Karpas-422 (cell line): ENCODE results near the gene ETF1. TPM values are rescaled to one million over a fixed set of nuclear protein-coding genes. Genes with fewer than 3 reads are reported as not detected.

Experiments
- DNase-seq: peaks from one replicate; pipeline ENCODE4 v3.0.0-alpha.2; 2015
- H2AFZ ChIP-seq: fragments of 200-600 bp; sonication (generic); 2 replicates; pipeline ENCODE4 v1.6.1; 2014; ENCODE audit warnings: antibody characterized with exemption, low read length, mixed read lengths
- H3K27ac ChIP-seq: fragments of 200-600 bp; sonication (generic); 2 replicates; pipeline ENCODE4 v1.5.1; 2014; ENCODE audit warnings: mild to moderate bottlenecking, low read length, moderate library complexity
- H3K27me3 ChIP-seq: fragments of 200-600 bp; sonication (generic); 2 replicates; pipeline ENCODE4 v1.6.1; 2014; ENCODE audit warnings: low read length, mixed read lengths
- H3K36me3 ChIP-seq: fragments of 200-600 bp; sonication (generic); 2 replicates; pipeline ENCODE4 v1.6.1; 2014; ENCODE audit warnings: low read length, mixed read lengths; ENCODE audit not compliant: insufficient read depth
- H3K4me1 ChIP-seq: fragments of 200-600 bp; sonication (generic); 2 replicates; pipeline ENCODE4 v1.6.1; 2014; ENCODE audit warnings: mild to moderate bottlenecking, low read length, mixed read lengths
- H3K4me2 ChIP-seq: fragments of 200-600 bp; sonication (generic); 2 replicates; pipeline ENCODE4 v1.6.1; 2014; ENCODE audit warnings: low read length, low read depth, mild to moderate bottlenecking; ENCODE audit not compliant: poor library complexity, severe bottlenecking
- H3K4me3 ChIP-seq: fragments of 200-600 bp; sonication (generic); 2 replicates; pipeline ENCODE4 v1.5.1; 2014; ENCODE audit warnings: mild to moderate bottlenecking, antibody characterized with exemption, low read length, mixed read lengths
- H3K79me2 ChIP-seq: fragments of 200-600 bp; sonication (generic); 2 replicates; pipeline ENCODE4 v1.6.1; 2014; ENCODE audit warnings: mild to moderate bottlenecking, low read length, mixed read lengths
- H3K9ac ChIP-seq: fragments of 200-600 bp; sonication (generic); 2 replicates; pipeline ENCODE4 v1.6.0; 2014; ENCODE audit warnings: low read length
- H3K9me2 ChIP-seq: fragments of 200-600 bp; sonication (generic), shearing (Covaris generic); replicated peaks from 2 replicates; pipeline ENCODE4 v1.6.0; 2014; ENCODE audit warnings: mild to moderate bottlenecking, low read length, moderate library complexity; ENCODE audit not compliant: insufficient read depth
- H3K9me3 ChIP-seq: fragments of 300-700, 200-600 bp; sonication (generic); 2 replicates; pipeline ENCODE4 v1.6.1; 2014; ENCODE audit warnings: low read length, mixed read lengths
- H4K20me1 ChIP-seq: fragments of 200-600 bp; sonication (generic); 2 replicates; pipeline ENCODE4 v1.6.1; 2014; ENCODE audit warnings: mild to moderate bottlenecking, antibody characterized with exemption, low read length, low read depth; ENCODE audit not compliant: insufficient read depth
- total RNA-seq: library from RNA; depleted of rRNA; stranded (reverse); fragments of >200 nt; shearing (Covaris generic); gene quantifications from 2 replicates; pipeline ENCODE4 v1.2.3, GENCODE V29; 2014; ENCODE audit warnings: low replicate concordance

Gene ETF1
- total RNA-seq, 1 experiment from 2014 or later = 100 TPM

DNA sequence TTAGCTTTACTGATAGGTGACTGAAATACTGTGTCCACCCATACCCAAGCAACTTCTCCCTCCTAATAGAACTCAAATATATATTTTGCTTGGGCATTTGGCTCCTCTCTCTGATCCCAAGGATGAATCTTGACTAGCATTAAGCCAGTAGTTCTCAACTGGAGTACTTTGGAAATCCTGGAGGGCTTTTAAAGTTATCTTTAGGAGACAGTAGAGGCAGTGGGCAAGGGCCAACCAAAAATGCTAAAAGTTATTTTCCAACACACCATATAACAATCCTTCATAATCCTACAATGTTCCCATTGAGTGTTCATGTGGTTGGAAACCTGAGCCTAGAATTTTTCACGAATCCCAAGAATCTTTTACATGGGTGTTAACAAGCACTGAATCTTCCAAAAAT, 11.1 kb upstream of the ETF1 start:
- Histone ChIP-seq H3K9me2 (no peaks in the 10 kb centered on the region), H3K4me1 (no peaks in the 10 kb centered on the region), H3K27ac (no peak overlapping the region), H3K27me3 (no peaks in the 10 kb centered on the region), H3K9me3 (no peaks in the 10 kb centered on the region), H3K36me3 (peaks cover 48% of the 10 kb centered on the region; the same call in 1 of the 2 replicates), H4K20me1 (peaks cover 12% of the 10 kb centered on the region), H3K4me2 (no peak overlapping the region), H3K79me2 (peaks cover 5% of the 10 kb centered on the region), H2AFZ (no peak overlapping the region), H3K4me3 (no peak overlapping the region), H3K9ac (no peak overlapping the region)
- DNase-seq = no peak

DNA sequence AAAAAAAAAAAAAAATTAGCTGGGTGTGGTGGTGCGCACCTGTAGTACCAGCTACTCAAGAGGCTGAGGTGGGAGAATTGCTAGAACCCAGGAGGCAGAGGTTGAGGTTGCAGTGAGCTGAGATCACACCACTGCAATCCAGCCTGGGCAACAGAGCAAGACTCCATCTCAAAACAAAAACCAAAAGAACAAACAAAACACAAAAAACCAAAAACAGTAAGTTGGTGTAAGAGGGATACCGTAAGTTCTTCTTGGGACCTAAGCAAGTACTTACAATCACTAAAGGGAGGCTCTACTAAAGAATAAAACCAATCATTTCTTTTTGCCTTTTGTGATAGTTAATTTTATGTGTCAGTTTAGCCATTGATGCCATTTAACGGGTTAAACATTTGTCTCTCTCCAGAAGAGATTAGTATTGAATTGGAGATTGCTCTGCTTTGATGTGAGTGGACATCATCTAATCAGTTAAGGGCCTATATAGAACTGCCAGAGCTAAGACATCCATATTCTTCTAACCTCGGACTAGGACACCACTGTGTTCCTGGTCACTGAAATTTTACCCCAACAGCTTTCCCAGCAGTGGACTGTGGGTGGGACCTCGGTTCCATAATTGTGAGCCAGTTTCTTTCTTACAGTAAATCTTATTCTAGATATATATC, 10.5 kb upstream of the ETF1 start:
- H3K9me2 ChIP-seq = no peaks in the 10 kb centered on the region
- H3K9me3 ChIP-seq = no peaks in the 10 kb centered on the region
- H3K27ac ChIP-seq = no peak overlapping the region
- H3K4me3 ChIP-seq = no peak overlapping the region
- peaks cover 11% of the 10 kb centered on the region; the same call in 1 of the 2 replicates for H4K20me1 ChIP-seq
- H2AFZ ChIP-seq = no peak overlapping the region
- H3K36me3 ChIP-seq = peaks cover 42% of the 10 kb centered on the region; the same call in 1 of the 2 replicates
- H3K4me1 ChIP-seq = no peaks in the 10 kb centered on the region
- DNase-seq = no peak
- H3K79me2 ChIP-seq = peaks cover 11% of the 10 kb centered on the region
- no peak overlapping the region for H3K4me2 ChIP-seq
- H3K27me3 ChIP-seq = no peaks in the 10 kb centered on the region
- no peak overlapping the region for H3K9ac ChIP-seq

DNA sequence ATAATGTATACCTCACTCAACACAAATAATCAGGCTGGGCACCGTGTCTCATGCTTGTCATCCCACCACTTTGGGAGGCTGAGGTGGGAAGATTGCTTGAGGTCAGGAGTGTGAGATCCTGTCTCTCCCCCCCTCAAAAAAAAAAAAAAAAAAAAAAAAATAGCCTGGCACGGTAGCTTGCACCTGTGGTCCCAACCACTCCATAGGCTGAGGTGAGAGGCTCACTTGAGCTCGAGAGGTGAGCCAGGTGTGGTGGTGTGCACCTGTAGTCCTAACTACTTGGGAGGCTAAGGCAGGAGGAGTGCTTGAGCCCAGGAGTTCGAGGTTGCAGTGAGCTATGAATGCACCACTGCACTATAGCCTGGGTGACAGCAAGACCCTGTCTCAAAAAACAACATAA, 9.6 kb upstream of the ETF1 start:
- no peak for DNase-seq
- no peak overlapping the region for H3K4me2 ChIP-seq
- H3K9ac ChIP-seq = no peak overlapping the region
- no peaks in the 10 kb centered on the region; the same call in 1 of the 2 replicates for H3K4me1 ChIP-seq
- no peaks in the 10 kb centered on the region for H3K27me3 ChIP-seq
- no peak overlapping the region for H2AFZ ChIP-seq
- no peak overlapping the region for H3K4me3 ChIP-seq
- no peaks in the 10 kb centered on the region for H3K9me2 ChIP-seq
- H3K79me2 ChIP-seq = peaks cover 19% of the 10 kb centered on the region
- peaks cover 11% of the 10 kb centered on the region; the same call in 1 of the 2 replicates for H4K20me1 ChIP-seq
- H3K36me3 ChIP-seq = peaks cover 33% of the 10 kb centered on the region; the same call in 1 of the 2 replicates
- no peaks in the 10 kb centered on the region for H3K9me3 ChIP-seq
- no peak overlapping the region for H3K27ac ChIP-seq

DNA sequence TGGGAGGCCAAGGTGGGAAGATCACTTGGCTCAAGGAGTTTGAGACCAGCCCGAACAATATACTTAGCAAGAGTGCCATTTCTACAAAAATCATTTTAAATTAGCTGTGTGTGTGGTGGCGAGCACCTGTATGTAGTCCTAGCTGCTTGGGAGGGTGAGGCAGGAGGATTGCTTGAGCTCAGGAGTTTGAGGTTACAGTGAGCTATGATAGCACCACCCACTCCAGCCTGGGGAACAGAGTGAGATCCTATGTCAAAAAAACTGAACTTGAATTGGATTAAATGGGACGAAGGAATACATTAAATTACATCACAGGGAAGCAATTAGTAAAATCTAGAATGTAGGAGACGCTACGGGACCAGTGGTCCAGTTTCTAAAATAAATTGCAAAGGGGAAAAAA, 6.4 kb upstream of the ETF1 start:
- no peaks in the 10 kb centered on the region for H3K9me3 ChIP-seq

DNA sequence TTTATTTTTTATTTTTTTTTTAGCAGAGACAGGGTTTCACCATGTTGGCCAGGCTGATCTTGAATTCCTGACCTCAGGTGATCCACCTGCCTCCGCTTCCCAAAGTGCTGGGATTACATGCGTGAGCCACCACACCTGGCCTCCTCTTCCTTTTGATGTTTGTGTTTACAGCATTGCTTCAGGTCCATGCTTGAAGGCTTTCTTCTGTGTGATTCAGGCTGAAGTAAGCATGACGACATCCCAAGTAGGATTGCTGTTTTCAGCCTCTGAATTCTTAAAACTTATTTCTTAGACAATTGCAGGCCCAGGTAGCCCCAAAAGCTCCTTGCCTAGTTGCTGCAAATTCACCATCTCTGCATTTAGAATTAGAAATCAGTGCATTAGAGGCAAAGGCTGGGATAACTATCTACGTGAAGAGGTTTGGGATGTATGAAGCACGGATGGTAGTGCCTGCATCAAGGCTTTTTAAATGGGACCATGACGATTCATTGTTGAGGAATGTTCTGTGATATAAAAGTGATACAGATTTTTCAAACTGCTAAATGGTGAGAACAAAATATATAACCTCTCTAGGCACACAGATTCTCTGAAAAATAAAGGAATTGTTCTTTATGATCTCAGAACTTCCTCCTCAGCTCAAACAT, 3.0 kb upstream of the ETF1 start:
- DNase-seq = no peak
- H3K9me2 ChIP-seq = no peaks in the 10 kb centered on the region
- no peaks in the 10 kb centered on the region for H3K9me3 ChIP-seq
- peaks cover 81% of the 10 kb centered on the region for H3K79me2 ChIP-seq
- no peaks in the 10 kb centered on the region for H3K27me3 ChIP-seq
- H4K20me1 ChIP-seq = peaks cover 13% of the 10 kb centered on the region; the same call in 1 of the 2 replicates
- no peak overlapping the region; the same call in 1 of the 2 replicates for H3K27ac ChIP-seq
- peak overlapping the region; percentile 91 for H3K4me2 ChIP-seq
- H3K36me3 ChIP-seq = peaks cover 8% of the 10 kb centered on the region; the same call in 1 of the 2 replicates
- H3K4me1 ChIP-seq = peaks cover 26% of the 10 kb centered on the region
- H2AFZ ChIP-seq = no peak overlapping the region
- no peak overlapping the region for H3K4me3 ChIP-seq
- 0 out of 2 replicates have a peak overlapping the region, but pooled peaks have one; percentile 4 for H3K9ac ChIP-seq

More for the DNA sequence above, 6.4 kb upstream of the ETF1 start:
- Histone ChIP-seq H3K27me3 (no peaks in the 10 kb centered on the region), H2AFZ (no peak overlapping the region), H4K20me1 (peaks cover 5% of the 10 kb centered on the region; the same call in 1 of the 2 replicates), H3K27ac (no peak overlapping the region), H3K4me1 (peaks cover 18% of the 10 kb centered on the region), H3K9ac (no peak overlapping the region), H3K79me2 (peaks cover 51% of the 10 kb centered on the region), H3K9me2 (no peaks in the 10 kb centered on the region), H3K36me3 (peaks cover 14% of the 10 kb centered on the region; the same call in 1 of the 2 replicates), H3K4me2 (no peak overlapping the region), H3K4me3 (no peak overlapping the region)
- no peak for DNase-seq

DNA sequence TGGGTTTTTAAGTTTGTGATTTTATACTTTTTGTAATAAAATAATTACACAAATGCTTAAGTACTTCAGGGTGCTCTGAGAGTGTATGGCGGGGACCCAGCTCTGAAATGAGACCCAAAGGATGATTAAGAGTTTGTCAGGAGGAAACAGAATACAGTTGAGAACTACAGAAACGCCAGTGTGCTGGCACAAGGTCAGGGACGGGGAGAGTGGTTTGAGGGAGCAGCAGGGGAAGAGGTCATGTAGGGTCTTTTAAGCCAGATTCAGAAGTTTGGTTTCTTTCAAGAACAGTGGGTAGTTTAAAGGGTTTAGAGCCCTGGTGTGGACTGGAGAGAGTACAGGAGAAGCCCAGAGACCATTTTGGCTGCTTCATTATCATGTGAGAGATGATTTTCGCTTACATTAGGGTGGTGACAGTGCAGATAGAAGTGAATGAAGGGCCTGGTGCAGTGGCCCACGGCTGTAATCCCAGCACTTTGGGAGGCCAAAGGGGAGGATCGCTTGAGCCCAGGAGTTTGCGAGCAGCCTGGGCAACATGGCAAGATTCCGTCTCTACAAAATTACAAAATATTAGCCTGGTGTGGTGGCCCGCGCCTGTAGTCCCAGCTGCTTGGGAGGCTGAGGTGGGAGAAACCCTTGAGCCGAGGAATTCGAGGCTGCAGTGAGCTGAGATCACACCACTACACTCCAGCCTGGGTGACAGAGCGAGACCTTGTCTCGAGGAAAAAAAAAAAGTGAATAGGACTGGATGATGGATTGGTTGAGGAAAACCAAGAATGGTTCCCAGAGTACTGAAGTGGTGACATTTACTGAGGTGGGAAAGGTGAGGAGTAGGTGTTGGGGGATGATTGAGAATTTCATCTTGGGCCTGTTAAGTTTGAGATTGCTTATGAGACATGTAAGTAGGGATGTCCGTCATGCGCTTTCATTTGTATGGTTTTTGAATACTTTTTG, 1.4 kb upstream of the ETF1 start:
- H3K9ac ChIP-seq = peak overlapping the region; percentile 96
- peaks cover 42% of the 10 kb centered on the region for H3K4me1 ChIP-seq
- H3K27me3 ChIP-seq = no peaks in the 10 kb centered on the region
- peak overlapping the region; percentile 91 for H3K4me2 ChIP-seq
- peak overlapping the region; percentile 72 for H3K27ac ChIP-seq
- H3K9me3 ChIP-seq = no peaks in the 10 kb centered on the region
- H3K9me2 ChIP-seq = no peaks in the 10 kb centered on the region
- H2AFZ ChIP-seq = no peak overlapping the region
- H3K36me3 ChIP-seq = peaks cover 23% of the 10 kb centered on the region
- DNase-seq = peak; percentile 66
- H3K79me2 ChIP-seq = peaks cover 95% of the 10 kb centered on the region
- peak overlapping the region; percentile 97 for H3K4me3 ChIP-seq
- H4K20me1 ChIP-seq = peaks cover 27% of the 10 kb centered on the region

DNA sequence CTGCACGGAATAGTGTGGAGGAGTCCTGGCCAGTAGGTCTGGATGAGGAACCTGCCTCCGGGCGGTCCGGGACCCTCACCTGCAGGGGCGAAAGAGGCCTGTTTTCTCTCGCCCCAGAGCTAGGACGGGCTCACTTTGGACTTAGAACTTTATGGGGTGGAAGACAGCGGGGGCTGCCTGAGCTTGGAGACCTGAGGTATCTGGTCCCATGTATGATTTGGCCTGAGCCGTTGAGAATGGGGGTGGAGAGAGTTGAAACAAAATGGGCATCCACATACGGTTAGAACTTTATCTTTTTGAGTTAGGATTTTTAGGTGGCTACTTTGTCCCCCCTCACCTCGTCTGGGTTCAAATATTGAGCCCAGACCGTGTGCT, 681 bp upstream of the ETF1 start:
- H3K9me2 ChIP-seq = no peaks in the 10 kb centered on the region
- no peaks in the 10 kb centered on the region for H3K9me3 ChIP-seq
- H3K27me3 ChIP-seq = no peaks in the 10 kb centered on the region
- H2AFZ ChIP-seq = peak overlapping the region; percentile 65; the same call in 1 of the 2 replicates
- H3K4me1 ChIP-seq = peaks cover 49% of the 10 kb centered on the region
- no peak for DNase-seq
- peak overlapping the region; percentile 96 for H3K9ac ChIP-seq
- peaks cover 33% of the 10 kb centered on the region for H4K20me1 ChIP-seq
- peaks cover 95% of the 10 kb centered on the region for H3K79me2 ChIP-seq
- peaks cover 30% of the 10 kb centered on the region for H3K36me3 ChIP-seq
- peak overlapping the region; percentile 72 for H3K27ac ChIP-seq
- peak overlapping the region; percentile 91 for H3K4me2 ChIP-seq
- peak overlapping the region; percentile 97 for H3K4me3 ChIP-seq
